ENCODE data around the gene SLC35A3. TPM values are rescaled to one million over a fixed set of nuclear protein-coding genes. Genes with fewer than 3 reads are reported as not detected.
A peak's percentile ranks its signal among the peaks of the same experiment; 100 is the strongest.

The SLC35A3 gene
- total and polyA plus RNA-seq, 2 donors (not counting 1 experiment from before 2014, with no cell fraction given), result 13.2 to 20.8 TPM

GRCh38 chr1:100037656-100037926, 67.8 kb downstream of the SLC35A3 start:
- DNase-seq (ENCODE audit: low read depth in 2 of 2), result no peak
- no peaks in the 10 kb centered on the region for H3K36me3 ChIP-seq (ENCODE audit: control insufficient read depth, insufficient read depth, low read length)
- H3K27ac ChIP-seq (ENCODE audit: insufficient read depth, low read length), result peak overlapping the region; percentile 99
- H3K4me2 ChIP-seq (ENCODE audit: extremely low read depth, insufficient read depth, low read length), result peak overlapping the region; percentile 99
- H3K79me2 ChIP-seq (ENCODE audit: control insufficient read depth, insufficient read depth, low read length), result peaks cover 53% of the 10 kb centered on the region
- no peaks in the 10 kb centered on the region for H3K9me3 ChIP-seq (ENCODE audit: control insufficient read depth, insufficient read depth, low read depth, low read length)
- H3K4me1 ChIP-seq (ENCODE audit: control insufficient read depth, extremely low read depth, insufficient read depth, low read length), result peaks cover 2% of the 10 kb centered on the region
- peak overlapping the region; percentile 82 for H2AFZ ChIP-seq (ENCODE audit: low read length)
- peak overlapping the region; percentile 99 for H3K9ac ChIP-seq (ENCODE audit: insufficient read depth, low read length)
- no peak for TF ChIP-seq CTCF (conservative IDR thresholded peaks at IDR 0.05 in 1 of 2, IDR thresholded peaks at IDR 0.05 in 1 of 2; ENCODE audit: low read depth in 1 of 2, low read length in 2 of 2)
- no peak for TF ChIP-seq EZH2 (IDR thresholded peaks at IDR 0.05; ENCODE audit: low read length, missing control alignments)
- no peaks in the 10 kb centered on the region for H4K20me1 ChIP-seq (ENCODE audit: control insufficient read depth, extremely low read depth, insufficient read depth, low read length)
- no peaks in the 10 kb centered on the region for H3K27me3 ChIP-seq (ENCODE audit: control insufficient read depth, insufficient read depth, low read length)
- peak overlapping the region; percentile 84 to 100 (median 96) for H3K4me3 ChIP-seq (replicated peaks in 1 of 4; ENCODE audit: control extremely low read depth in 1 of 4, insufficient read depth in 1 of 4, low read depth in 3 of 4, low read length in 4 of 4)

- no peak for TF ChIP-seq EZH2 (IDR thresholded peaks at IDR 0.05; ENCODE audit: low read length, missing control alignments)
- Histone ChIP-seq H3K4me3 (replicated peaks in 1 of 4; ENCODE audit: control extremely low read depth in 1 of 4, insufficient read depth in 1 of 4, low read depth in 3 of 4, low read length in 4 of 4) (peak overlapping the region; percentile 84 to 100 (median 96)), H2AFZ (ENCODE audit: low read length) (peak overlapping the region; percentile 89), H3K9me3 (ENCODE audit: control insufficient read depth, insufficient read depth, low read depth, low read length) (no peaks in the 10 kb centered on the region), H3K36me3 (ENCODE audit: control insufficient read depth, insufficient read depth, low read length) (no peaks in the 10 kb centered on the region), H3K9ac (ENCODE audit: insufficient read depth, low read length) (peak overlapping the region; percentile 99), H3K27me3 (ENCODE audit: control insufficient read depth, insufficient read depth, low read length) (no peaks in the 10 kb centered on the region), H3K4me2 (ENCODE audit: extremely low read depth, insufficient read depth, low read length) (peak overlapping the region; percentile 99), H3K79me2 (ENCODE audit: control insufficient read depth, insufficient read depth, low read length) (peaks cover 58% of the 10 kb centered on the region), H3K4me1 (ENCODE audit: control insufficient read depth, extremely low read depth, insufficient read depth, low read length) (peaks cover 2% of the 10 kb centered on the region), H4K20me1 (ENCODE audit: control insufficient read depth, extremely low read depth, insufficient read depth, low read length) (no peaks in the 10 kb centered on the region), H3K27ac (ENCODE audit: insufficient read depth, low read length) (peak overlapping the region; percentile 99)
- peak; percentile 84 to 86 for DNase-seq (ENCODE audit: low read depth in 2 of 2)
These were observed 68.3 kb downstream of the SLC35A3 start for GRCh38 chr1:100037927-100038659.

- peaks cover 64% of the 10 kb centered on the region for H3K79me2 ChIP-seq (ENCODE audit: control insufficient read depth, insufficient read depth, low read length)
- peak overlapping the region; percentile 87 for H3K4me2 ChIP-seq (ENCODE audit: extremely low read depth, insufficient read depth, low read length)
- no peaks in the 10 kb centered on the region for H4K20me1 ChIP-seq (ENCODE audit: control insufficient read depth, extremely low read depth, insufficient read depth, low read length)
- peak; percentile 71 to 74 for DNase-seq (ENCODE audit: low read depth in 2 of 2)
- H3K27me3 ChIP-seq (ENCODE audit: control insufficient read depth, insufficient read depth, low read length), result no peaks in the 10 kb centered on the region
- peaks cover 2% of the 10 kb centered on the region for H3K4me1 ChIP-seq (ENCODE audit: control insufficient read depth, extremely low read depth, insufficient read depth, low read length)
- H3K36me3 ChIP-seq (ENCODE audit: control insufficient read depth, insufficient read depth, low read length), result no peaks in the 10 kb centered on the region
- peak overlapping the region; percentile 31 for H2AFZ ChIP-seq (ENCODE audit: low read length)
- no peaks in the 10 kb centered on the region for H3K9me3 ChIP-seq (ENCODE audit: control insufficient read depth, insufficient read depth, low read depth, low read length)
- no peak for TF ChIP-seq EZH2 (IDR thresholded peaks at IDR 0.05; ENCODE audit: low read length, missing control alignments)
- no peak for TF ChIP-seq CTCF (conservative IDR thresholded peaks at IDR 0.05 in 1 of 2, IDR thresholded peaks at IDR 0.05 in 1 of 2; ENCODE audit: low read depth in 1 of 2, low read length in 2 of 2)
- H3K27ac ChIP-seq (ENCODE audit: insufficient read depth, low read length), result peak overlapping the region; percentile 99
- H3K4me3 ChIP-seq (replicated peaks in 1 of 4; ENCODE audit: control extremely low read depth in 1 of 4, insufficient read depth in 1 of 4, low read depth in 3 of 4, low read length in 4 of 4), result peak overlapping the region; percentile 84 to 98 (median 95)
- H3K9ac ChIP-seq (ENCODE audit: insufficient read depth, low read length), result peak overlapping the region; percentile 99
These were observed 69.0 kb downstream of the SLC35A3 start for GRCh38 chr1:100038660-100039287.
